WI38 (cell line): Measurements from ENCODE around the gene SCYL1.

Source experiments
- H3K4me3 ChIP-seq: 2 replicates; pipeline ENCODE4 v1.5.1; 2011; ENCODE audit warnings: low read depth, mild to moderate bottlenecking, control low read depth, low read length
- CTCF ChIP-seq: IDR thresholded peaks from 2 replicates; pipeline ENCODE4 v1.5.1; 2012; ENCODE audit warnings: low read depth, mild to moderate bottlenecking, control low read depth, low read length

Gene SCYL1

GRCh38 chr11:65571940-65572339, 47.1 kb downstream of the SCYL1 start:
- TF ChIP-seq CTCF, result no peak
- peak overlapping the region; percentile 62 for H3K4me3 ChIP-seq

GRCh38 chr11:65572356-65573051, 47.6 kb downstream of the SCYL1 start, which contains the start of gene FAM89B:
FAM89B (plus strand) TSS chr11:65572538; CDS start chr11:65572670, 132 bp downstream.
- no peak for TF ChIP-seq CTCF
- peak within 1 kb of the TSS; percentile 77 for H3K4me3 ChIP-seq

GRCh38 chr11:65573391-65574079, 48.7 kb downstream of the SCYL1 start:
- TF ChIP-seq CTCF, result no peak
- H3K4me3 ChIP-seq, result peak overlapping the region; percentile 62

- no peak; the same call in 1 of the 2 replicates for TF ChIP-seq CTCF
- peak overlapping the region; percentile 62 for H3K4me3 ChIP-seq
Measured at GRCh38 chr11:65574109-65574810, 49.4 kb downstream of the SCYL1 start.

- peak overlapping the region; percentile 53 for H3K4me3 ChIP-seq
- no peak for TF ChIP-seq CTCF
Measured at GRCh38 chr11:65574811-65575567, 50.1 kb downstream of the SCYL1 start.

GRCh38 chr11:65575568-65576231, 50.8 kb downstream of the SCYL1 start, which contains the start of gene EHBP1L1:
EHBP1L1 (plus strand) TSS chr11:65576053; CDS start chr11:65576303, 250 bp downstream.
- peak within 1 kb of the TSS; percentile 63 for H3K4me3 ChIP-seq
- TF ChIP-seq CTCF, result no peak
